Kidney (tissue), 14 donors: ENCODE measurements around the gene CDYL. TPM values are rescaled to one million over a fixed set of nuclear protein-coding genes. Genes with fewer than 3 reads are reported as not detected.

Experiments
- DNase-seq, 5 donors: peaks; one replicate each; pipeline ENCODE4 v3.0.0-alpha.2; 2013 to 2020
- FAIRE-seq: peaks from 2 replicates; lab custom pipeline; 2012; peaks lifted over from hg19 to GRCh38; lab: Jason Lieb, UNC
- H3K27ac ChIP-seq, 2 donors: one replicate each; pipeline ENCODE4 v1.7.0; 2013; ENCODE audit warnings: low read depth in 2 of 2, low read length in 2 of 2, inconsistent platforms in 1 of 2
- H3K27me3 ChIP-seq: one replicate; pipeline ENCODE4 v1.7.1; 2013; ENCODE audit warnings: low read length, inconsistent platforms; ENCODE audit not compliant: control insufficient read depth, insufficient read depth
- H3K36me3 ChIP-seq, 3 donors: one replicate each; pipeline versions ENCODE4 v1.7.0 to v1.7.1; 2013; ENCODE audit warnings: low read length in 3 of 3, control low read depth in 1 of 3, inconsistent platforms in 1 of 3; ENCODE audit not compliant: insufficient read depth in 3 of 3, control insufficient read depth in 2 of 3
- H3K4me1 ChIP-seq, 3 donors: one replicate each; pipeline versions ENCODE4 v1.7.0 to v1.7.1; 2013; ENCODE audit warnings: low read length in 3 of 3, inconsistent platforms in 1 of 3, low read depth in 1 of 3; ENCODE audit not compliant: control insufficient read depth in 2 of 3, insufficient read depth in 2 of 3
- H3K4me3 ChIP-seq, 3 donors: one replicate each; pipeline versions ENCODE4 v1.7.0 to v1.8.1; 2013; ENCODE audit warnings: low read length in 3 of 3, control low read depth in 1 of 3, inconsistent platforms in 1 of 3
- H3K9ac ChIP-seq, 3 donors: one replicate each; pipeline versions ENCODE4 v1.7.0 to v1.7.1; 2013; ENCODE audit warnings: low read length in 3 of 3, control low read depth in 1 of 3, inconsistent platforms in 1 of 3
- H3K9me3 ChIP-seq, 3 donors: one replicate each; pipeline versions ENCODE4 v1.7.0 to v1.7.1; 2013; ENCODE audit warnings: low read length in 3 of 3, control low read depth in 1 of 3, inconsistent platforms in 1 of 3; ENCODE audit not compliant: control insufficient read depth in 2 of 3, insufficient read depth in 1 of 3
- intact Hi-C: fragments of 100-400 bp; cut with DNase I; formaldehyde crosslinking; loops from one replicate; pipeline ENCODE4 v1.11.1; 2022
- polyA plus RNA-seq: library from polyadenylated mRNA; stranded (reverse); fragments of 350-450 nt; fragmentation: Illumina TruSeq; extraction: RNeasy Lipid Tissue Mini Kit (QIAGEN cat#74804); gene quantifications from one replicate; pipeline ENCODE4 v1.2.3, GENCODE V29; 2014; ENCODE audit warnings: low read depth, low replicate concordance; ENCODE audit not compliant: insufficient read depth
- total RNA-seq: library from RNA; stranded (reverse); fragmentation: NEBNext Ultra II Directional; extraction: Animal tissue kit (Norgen Biotek cat#: 25700); gene quantifications from one replicate; pipeline ENCODE4 v1.2.1, GENCODE V29; 2021
- TF ChIP-seq, protein P1 (sequence below): IDR thresholded peaks from 3 replicates; pipeline ENCODE4 v1.5.1; 2012; ENCODE audit warnings: mild to moderate bottlenecking, moderate library complexity, borderline replicate concordance; ENCODE audit not compliant: insufficient read depth; ENCODE audit errors: extremely low read depth
- donor health status: control.
- donor health status: control.
- donor health status: control.
- donor health status: control.
- donor health status: control.
- donor health status: DM: yes; HTN: yes; CAD: no.
- donor health status: Normal renal cell carcinoma (clear cell type).

The CDYL gene
- total and polyA plus RNA-seq, 2 donors from 2014 or later, result 7.4 to 46.8 TPM

DNA sequence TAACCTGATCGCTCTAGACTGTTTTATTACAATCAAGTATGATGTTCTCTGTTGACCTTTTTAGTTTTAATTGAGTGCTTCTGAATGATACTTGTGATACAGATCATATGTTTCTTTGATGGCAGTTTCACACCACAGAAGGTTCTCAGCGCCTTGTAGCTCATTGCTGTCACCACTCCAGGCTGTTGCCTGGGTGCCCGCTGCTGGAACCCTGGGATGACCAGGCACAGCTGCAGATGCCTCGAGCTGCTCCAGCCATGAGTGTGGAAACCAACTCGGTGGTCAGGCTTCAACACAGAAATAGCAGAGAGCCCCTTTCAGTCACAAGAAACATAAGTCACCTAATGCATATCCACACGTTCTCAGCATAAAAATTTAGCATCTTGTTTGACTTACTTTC lies 114.9 kb downstream of the CDYL start:
- Histone ChIP-seq H3K4me1 (no peaks in the 10 kb centered on the region), H3K27ac (no peak overlapping the region), H3K9me3 (no peaks in the 10 kb centered on the region), H3K27me3 (no peaks in the 10 kb centered on the region), H3K9ac (no peak overlapping the region), H3K36me3 (peaks cover 0 to 6% (median 5%) of the 10 kb centered on the region in 3 donors), H3K4me3 (no peak overlapping the region)
- TF ChIP-seq, protein P1, sequence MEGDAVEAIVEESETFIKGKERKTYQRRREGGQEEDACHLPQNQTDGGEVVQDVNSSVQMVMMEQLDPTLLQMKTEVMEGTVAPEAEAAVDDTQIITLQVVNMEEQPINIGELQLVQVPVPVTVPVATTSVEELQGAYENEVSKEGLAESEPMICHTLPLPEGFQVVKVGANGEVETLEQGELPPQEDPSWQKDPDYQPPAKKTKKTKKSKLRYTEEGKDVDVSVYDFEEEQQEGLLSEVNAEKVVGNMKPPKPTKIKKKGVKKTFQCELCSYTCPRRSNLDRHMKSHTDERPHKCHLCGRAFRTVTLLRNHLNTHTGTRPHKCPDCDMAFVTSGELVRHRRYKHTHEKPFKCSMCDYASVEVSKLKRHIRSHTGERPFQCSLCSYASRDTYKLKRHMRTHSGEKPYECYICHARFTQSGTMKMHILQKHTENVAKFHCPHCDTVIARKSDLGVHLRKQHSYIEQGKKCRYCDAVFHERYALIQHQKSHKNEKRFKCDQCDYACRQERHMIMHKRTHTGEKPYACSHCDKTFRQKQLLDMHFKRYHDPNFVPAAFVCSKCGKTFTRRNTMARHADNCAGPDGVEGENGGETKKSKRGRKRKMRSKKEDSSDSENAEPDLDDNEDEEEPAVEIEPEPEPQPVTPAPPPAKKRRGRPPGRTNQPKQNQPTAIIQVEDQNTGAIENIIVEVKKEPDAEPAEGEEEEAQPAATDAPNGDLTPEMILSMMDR, result no peak
- DNase-seq (no peak), FAIRE-seq (no peak)
- intact Hi-C loops, result no loop called here

DNA sequence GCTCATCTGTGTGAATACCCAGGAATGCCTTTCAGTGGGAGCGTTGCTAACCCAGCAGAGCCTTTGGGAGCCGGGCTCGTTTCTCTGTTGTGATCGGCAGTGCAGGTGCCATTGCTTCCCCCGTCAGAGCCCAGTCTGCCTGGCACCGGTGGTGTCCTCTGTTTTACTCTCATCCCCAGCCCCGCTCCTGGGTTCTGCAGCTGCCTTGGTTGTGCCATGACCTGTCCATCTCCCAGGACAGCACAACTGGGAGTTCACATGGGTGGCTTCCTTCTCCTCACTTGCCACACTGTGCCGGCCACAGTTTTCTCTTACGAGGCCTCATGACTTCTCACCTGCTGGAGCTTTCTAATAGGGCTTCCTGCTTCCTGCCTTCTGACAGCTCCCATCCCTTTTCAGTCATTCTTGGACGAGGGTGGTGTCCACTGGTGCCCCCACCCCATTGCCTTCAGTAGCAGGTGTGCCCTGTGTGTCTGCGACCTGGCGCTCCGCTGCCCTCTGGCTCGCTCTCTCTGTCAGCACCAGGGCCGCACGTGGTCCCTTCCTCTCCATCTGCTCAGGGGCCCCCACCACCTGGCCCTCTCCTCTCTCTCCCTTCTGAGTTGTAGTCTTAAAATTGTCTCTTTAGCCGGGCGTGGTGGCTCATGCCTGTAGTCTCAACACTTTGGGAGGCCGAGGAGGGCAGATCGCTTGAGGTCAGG lies 116.7 kb downstream of the CDYL start:
- Histone ChIP-seq H3K4me1 (no peaks in the 10 kb centered on the region), H3K9ac (no peak overlapping the region), H3K27me3 (no peaks in the 10 kb centered on the region), H3K27ac (no peak overlapping the region), H3K36me3 (peaks cover 0 to 6% (median 5%) of the 10 kb centered on the region in 3 donors), H3K4me3 (no peak overlapping the region), H3K9me3 (no peaks in the 10 kb centered on the region)
- DNase-seq, result no peak
- TF ChIP-seq, protein P1, result no peak
- intact Hi-C loops, result no loop called here
- FAIRE-seq, result no peak

DNA sequence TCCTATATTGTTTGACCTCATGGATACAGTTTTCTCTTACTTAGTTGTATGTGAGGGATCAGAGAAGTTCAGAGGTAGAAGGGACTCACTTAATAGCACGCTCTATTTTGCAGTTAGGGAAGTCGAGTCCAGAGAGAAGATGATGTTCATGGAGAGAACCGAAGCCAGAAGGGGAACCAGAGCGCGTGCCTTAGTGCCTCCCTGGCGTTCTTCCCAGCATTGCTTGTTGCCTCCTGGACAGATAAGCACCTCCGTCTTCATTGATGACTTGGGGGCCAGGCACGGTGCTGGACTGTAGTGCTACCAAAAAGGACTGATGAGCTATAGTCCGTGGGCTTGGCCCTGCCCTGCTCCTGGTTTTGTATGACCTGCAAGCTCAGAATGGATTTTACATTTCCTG lies 117.8 kb downstream of the CDYL start:
- H3K27me3 ChIP-seq, result no peaks in the 10 kb centered on the region
- DNase-seq, result no peak
- no peak for FAIRE-seq
- no peak overlapping the region for H3K9ac ChIP-seq
- no peak overlapping the region for H3K27ac ChIP-seq
- H3K4me3 ChIP-seq, result no peak overlapping the region
- TF ChIP-seq, protein P1, result no peak
- no peaks in the 10 kb centered on the region for H3K4me1 ChIP-seq
- H3K36me3 ChIP-seq, result peaks cover 0 to 6% (median 5%) of the 10 kb centered on the region in 3 donors
- intact Hi-C loops, result no loop called here
- H3K9me3 ChIP-seq, result no peaks in the 10 kb centered on the region
